ENCODE results near the gene TMEM258.

Gene TMEM258

DNA sequence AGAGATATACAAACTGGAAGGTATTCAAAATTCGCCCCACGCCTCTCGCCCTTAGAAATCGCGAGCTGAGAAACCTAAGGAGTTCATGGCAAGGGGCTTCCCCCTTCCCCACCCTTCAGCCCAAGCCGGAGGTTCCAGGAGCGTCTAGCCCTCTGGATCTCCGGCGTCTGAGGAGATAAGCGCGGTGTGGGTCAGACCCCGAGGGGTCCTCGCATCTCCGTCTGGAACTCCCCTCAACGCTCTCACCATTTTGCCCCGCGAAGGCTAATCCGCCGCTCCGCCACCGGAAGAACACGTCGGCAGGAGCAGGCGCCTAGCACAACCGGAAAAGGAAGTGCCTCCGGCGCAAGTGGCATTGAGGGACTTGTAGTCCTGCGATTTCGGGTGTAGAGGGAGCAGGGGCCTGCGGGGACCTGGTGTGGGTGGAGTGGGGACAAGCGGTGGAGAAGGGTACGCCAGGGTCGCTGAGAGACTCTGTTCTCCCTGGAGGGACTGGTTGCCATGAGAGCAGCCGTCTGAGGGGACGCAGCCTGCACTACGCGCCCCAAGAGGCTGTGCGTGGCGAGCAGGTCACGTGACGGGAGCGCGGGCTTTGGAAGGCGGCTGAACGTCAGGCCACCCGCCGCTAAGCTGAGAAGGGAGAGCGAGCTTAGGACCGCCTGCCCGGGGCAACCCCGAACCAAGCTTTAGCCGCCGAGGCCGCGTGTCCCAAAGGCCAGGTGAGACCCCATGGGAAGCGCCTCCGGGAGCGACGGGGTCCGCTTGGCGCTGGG, at the start of gene TMEM258, which contains the start of gene FEN1:
Gene TMEM258 (minus strand): TSS at position 290 of the 773 bp plus-strand sequence. CDS start 41 bp downstream, at position 249.
Gene FEN1 (plus strand): TSS at position 602 of the 773 bp plus-strand sequence. CDS start 2,451 bp downstream, outside the sequence.
- peak; percentile 80 to 86 for DNase-seq (ENCODE audit: low read depth in 2 of 2)

DNA sequence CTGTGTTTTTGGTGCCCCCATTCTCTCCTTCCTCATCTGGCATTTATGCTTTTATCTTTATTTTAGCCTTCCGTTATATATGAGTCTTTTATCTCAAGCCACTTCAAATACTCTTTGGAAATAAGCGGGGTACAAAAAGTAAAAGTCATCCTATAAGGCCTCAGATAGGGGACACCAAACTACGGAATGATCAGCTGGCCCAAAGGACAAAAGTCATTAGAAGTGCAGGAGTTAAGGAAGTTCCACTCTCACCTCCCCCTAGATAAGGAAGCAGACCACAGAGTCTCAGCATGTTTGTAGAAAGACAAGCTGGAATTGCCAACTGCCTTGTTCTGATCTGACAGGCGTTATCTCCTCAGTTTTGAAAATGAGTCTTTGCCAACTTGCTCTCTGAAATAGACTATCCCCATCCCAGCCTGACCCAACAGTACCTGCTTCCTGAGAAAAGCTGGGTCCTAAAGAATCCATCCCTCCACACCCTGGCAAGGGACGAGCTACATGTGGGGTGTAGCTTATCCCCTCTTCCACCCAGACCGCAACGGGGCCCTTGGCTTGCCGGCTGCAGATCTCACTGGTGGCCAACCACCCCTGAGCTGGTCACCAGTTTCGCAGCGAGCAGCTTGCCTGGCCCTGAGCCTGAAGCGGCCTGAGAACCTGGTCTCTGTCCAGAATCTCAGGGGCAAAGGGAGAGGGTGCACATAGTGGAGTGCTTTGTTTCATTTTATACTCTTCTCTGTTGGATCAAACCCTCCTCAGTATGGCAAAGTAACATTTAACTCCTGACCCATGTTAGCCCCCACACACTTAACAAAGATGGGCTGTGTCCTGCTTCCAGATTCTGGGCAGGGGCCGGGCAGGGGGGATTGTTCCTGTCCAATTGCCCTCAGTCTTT, 49.5 kb upstream of the TMEM258 start:
- no peak for DNase-seq (ENCODE audit: low read depth in 2 of 2)

- no peak for DNase-seq (ENCODE audit: low read depth in 2 of 2)
Measured at GRCh38 chr11:61840371-61840770, 48.0 kb upstream of the TMEM258 start.

- no peak for DNase-seq (ENCODE audit: low read depth in 2 of 2)
Measured at GRCh38 chr11:61839742-61840141, 47.3 kb upstream of the TMEM258 start.

DNA sequence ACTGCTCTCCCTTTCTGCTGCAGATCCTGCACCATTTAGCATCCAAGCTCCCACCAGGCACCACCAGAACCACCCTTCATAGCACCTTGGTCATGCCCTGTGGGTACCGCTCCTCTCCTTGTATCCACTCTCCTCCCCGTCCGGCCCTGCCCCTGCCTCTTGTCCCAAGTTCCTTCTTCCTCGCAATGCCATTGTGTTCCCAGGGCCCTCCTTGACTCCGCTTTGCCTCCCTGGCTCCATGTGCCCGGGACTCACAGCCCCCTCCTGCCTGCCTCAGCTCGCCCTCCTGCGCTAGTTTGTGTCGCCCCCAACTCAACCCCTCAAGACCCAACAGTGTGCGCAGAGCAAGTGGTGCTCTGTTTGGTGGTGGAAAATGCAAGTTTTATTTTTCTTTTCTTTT, 46.5 kb upstream of the TMEM258 start:
- DNase-seq (ENCODE audit: low read depth in 2 of 2) = no peak

- DNase-seq (ENCODE audit: low read depth in 2 of 2) = no peak
Measured at GRCh38 chr11:61838501-61838900, 46.1 kb upstream of the TMEM258 start.

- DNase-seq (ENCODE audit: low read depth in 2 of 2) = no peak
Measured at GRCh38 chr11:61837411-61838005, 45.1 kb upstream of the TMEM258 start.

- DNase-seq (ENCODE audit: low read depth in 2 of 2) = no peak
Measured at GRCh38 chr11:61836193-61836592, 43.8 kb upstream of the TMEM258 start.

DNA sequence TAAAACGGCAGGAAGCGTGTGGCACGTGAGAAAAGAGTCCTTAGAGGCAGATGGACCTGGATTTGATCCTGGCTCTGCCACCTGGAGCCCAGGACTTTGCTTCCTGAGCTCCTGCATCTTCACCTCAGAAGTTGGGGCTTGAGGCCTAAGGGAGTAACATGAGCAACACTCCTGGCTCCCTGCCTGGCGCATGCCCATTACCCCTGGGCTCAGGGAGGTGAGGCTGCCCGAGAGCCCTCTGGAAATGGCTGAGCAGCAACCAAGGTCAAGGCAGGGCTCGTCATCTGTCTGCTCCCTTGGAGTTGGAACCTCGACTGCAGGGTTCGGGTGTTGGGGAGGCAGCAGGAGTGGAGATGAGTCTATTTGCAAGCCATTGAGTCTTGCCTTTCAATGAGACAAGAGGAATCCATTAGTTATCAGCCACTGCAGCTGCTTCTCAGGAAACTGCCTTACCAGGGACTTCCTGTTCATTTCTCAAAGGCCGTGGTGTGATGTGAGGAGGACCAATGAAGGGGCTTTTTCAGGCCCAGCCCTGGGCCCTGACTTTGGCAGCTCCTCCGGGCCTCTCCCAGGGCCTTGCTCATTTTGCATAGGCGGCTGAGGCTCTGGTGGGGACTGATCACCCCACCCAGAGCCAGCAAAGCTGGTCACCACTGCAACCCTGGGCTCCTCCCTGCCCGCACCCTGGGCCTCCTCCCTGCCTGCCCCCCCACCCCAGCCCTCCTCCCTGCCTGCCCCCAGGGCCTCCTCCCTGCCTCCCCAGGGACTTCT, 42.1 kb upstream of the TMEM258 start:
- DNase-seq (ENCODE audit: low read depth in 2 of 2) = peak; percentile 26 to 39

DNA sequence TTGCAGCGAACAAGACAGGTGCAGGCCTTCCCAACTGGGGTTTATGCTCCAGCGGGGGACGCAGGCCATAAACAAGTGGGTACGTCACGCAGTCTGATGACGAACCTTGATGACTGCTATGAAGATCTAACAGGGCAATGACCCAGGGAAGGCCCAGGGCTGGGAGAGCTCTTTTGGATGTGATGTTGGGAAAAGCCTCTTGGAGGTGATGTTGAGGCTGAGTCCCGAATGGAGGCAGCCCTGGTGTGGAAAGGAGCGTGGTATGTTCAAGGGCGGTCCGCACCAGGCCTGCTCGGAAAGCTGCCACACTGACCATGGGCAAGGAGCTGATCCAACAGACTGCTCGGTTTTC, 41.5 kb upstream of the TMEM258 start:
- DNase-seq (ENCODE audit: low read depth in 2 of 2) = no peak

GRCh38 chr11:61833471-61833870, 41.1 kb upstream of the TMEM258 start:
- no peak for DNase-seq (ENCODE audit: low read depth in 2 of 2)

- DNase-seq (ENCODE audit: low read depth in 2 of 2) = no peak
Measured at GRCh38 chr11:61832754-61833153, 40.4 kb upstream of the TMEM258 start.

GRCh38 chr11:61832207-61832606, 39.8 kb upstream of the TMEM258 start:
- DNase-seq (ENCODE audit: low read depth in 2 of 2) = no peak

- DNase-seq (ENCODE audit: low read depth in 2 of 2) = no peak
Measured at GRCh38 chr11:61830237-61831105, 38.1 kb upstream of the TMEM258 start.

DNA sequence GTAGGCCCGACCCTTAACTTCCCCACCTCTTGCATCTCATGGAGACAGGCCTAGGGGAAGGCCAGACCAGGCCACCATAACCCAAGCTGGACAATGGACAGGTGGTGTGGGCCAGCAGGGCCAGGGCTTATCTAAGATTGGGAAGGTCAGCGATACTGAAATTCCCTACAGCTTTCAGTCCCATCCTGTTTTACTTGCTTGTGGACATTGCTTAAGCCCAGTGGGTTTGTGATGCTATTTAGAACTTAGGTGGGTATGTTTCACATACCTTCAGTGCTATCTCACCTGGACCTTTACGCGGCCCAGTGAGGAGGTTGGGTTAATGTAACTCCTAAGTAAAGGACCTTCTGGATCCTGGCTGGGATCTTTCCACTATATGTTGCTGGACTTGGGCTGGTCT, 37.4 kb upstream of the TMEM258 start:
- DNase-seq (ENCODE audit: low read depth in 2 of 2) = no peak

GRCh38 chr11:61828629-61829407, 36.4 kb upstream of the TMEM258 start:
- no peak for DNase-seq (ENCODE audit: low read depth in 2 of 2)

GRCh38 chr11:61828379-61828628, 35.9 kb upstream of the TMEM258 start:
- DNase-seq (ENCODE audit: low read depth in 2 of 2) = no peak

GRCh38 chr11:61827571-61828378, 35.4 kb upstream of the TMEM258 start, which contains the start of gene FADS2:
TSS of gene FADS2 (plus strand) at chr11:61828300. CDS start at chr11:61828391, 91 bp downstream.
- peak; percentile 62 to 72 for DNase-seq (ENCODE audit: low read depth in 2 of 2)

- no peak for DNase-seq (ENCODE audit: low read depth in 2 of 2)
Measured at GRCh38 chr11:61826930-61827570, 34.7 kb upstream of the TMEM258 start.

Measured in stimulated activated CD4-positive, alpha-beta T cell treated with anti-CD3 and anti-CD28 coated beads, Interleukin-15, amount 100 ng/mL, for 48 hours (primary cell).